GM12864 (cell line): ENCODE data around the gene PXDN.
"Not testable (repeated sequence)": the region's sequence is repeated elsewhere in the genome, so short reads cannot be mapped to it uniquely, and the experiment has no call there.

Experiments used
- DNase-seq: peaks from one replicate; pipeline ENCODE4 v3.0.0-alpha.2; 2011; ENCODE audit warnings: low read depth
- H3K4me3 ChIP-seq: 2 replicates; pipeline ENCODE4 v1.5.1; 2011; ENCODE audit warnings: mild to moderate bottlenecking, low read depth, low read length, control low read depth
- TF ChIP-seq, protein P1 (sequence below): IDR thresholded peaks from 2 replicates; pipeline ENCODE4 v1.5.1; 2011; ENCODE audit warnings: low read depth, mild to moderate bottlenecking, moderate library complexity, low read length, control low read depth, inconsistent platforms; ENCODE audit errors: missing control alignments

The PXDN gene

DNA sequence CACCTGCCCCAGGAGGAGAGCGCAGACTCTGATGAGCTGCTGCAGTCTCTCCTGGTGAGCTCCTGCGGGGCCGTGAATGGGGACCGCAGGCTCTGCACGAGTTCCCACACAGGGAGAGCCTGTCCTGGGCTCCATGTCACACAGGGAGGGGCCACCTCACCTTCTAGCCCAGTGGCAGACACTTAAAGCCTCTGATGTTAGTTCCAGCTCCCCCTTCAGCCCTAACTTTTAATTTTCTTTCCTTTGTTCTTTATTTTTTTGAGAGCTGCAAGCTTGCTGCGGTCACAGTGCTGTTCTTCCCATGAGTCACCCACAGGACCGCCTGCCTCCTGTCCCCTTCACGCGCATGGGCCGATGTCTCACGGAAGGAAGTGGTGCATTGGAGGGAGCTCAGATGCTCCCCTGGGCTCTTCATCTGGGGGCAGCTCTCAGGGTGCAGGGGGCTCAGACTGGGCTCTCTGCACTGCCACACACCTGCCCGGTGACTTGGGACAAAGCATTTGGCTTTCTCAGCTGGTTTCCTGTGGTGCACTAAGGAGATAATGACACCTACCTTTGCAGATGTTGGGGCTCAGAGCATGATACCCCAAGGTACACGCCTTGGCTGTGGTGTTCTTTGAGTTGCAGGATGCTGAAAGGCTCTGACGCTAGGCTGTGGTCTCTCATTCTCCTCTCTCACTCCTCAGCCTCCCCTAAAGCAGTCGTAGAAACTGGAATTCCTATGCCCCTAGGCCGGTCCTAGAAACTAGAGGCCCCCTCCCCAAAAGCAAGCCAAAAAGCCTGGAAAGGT is 37.2 kb upstream of the PXDN start:
- H3K4me3 ChIP-seq = no peak overlapping the region
- TF ChIP-seq, protein P1, sequence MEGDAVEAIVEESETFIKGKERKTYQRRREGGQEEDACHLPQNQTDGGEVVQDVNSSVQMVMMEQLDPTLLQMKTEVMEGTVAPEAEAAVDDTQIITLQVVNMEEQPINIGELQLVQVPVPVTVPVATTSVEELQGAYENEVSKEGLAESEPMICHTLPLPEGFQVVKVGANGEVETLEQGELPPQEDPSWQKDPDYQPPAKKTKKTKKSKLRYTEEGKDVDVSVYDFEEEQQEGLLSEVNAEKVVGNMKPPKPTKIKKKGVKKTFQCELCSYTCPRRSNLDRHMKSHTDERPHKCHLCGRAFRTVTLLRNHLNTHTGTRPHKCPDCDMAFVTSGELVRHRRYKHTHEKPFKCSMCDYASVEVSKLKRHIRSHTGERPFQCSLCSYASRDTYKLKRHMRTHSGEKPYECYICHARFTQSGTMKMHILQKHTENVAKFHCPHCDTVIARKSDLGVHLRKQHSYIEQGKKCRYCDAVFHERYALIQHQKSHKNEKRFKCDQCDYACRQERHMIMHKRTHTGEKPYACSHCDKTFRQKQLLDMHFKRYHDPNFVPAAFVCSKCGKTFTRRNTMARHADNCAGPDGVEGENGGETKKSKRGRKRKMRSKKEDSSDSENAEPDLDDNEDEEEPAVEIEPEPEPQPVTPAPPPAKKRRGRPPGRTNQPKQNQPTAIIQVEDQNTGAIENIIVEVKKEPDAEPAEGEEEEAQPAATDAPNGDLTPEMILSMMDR = no peak
- no peak for DNase-seq

DNA sequence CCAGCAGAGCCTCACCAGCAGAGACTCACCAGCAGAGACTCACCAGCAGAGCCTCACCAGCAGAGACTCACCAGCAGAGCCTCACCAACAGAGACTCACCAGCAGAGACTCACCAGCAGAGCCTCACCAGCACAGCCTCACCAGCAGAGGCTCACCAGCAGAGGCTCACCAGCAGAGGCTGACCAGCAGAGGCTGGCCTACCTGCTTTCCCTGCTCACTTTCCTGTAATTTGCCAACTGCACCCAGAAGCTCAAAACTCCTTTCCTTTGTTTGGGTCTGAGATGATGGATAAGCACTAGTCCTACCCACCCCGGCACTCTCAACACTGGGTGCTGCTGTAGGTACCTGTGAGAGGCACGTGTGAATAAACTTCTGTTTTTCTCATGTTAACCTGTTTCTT is 36.4 kb upstream of the PXDN start:
- H3K4me3 ChIP-seq = no peak overlapping the region
- DNase-seq = no peak
- TF ChIP-seq, protein P1 = no peak

DNA sequence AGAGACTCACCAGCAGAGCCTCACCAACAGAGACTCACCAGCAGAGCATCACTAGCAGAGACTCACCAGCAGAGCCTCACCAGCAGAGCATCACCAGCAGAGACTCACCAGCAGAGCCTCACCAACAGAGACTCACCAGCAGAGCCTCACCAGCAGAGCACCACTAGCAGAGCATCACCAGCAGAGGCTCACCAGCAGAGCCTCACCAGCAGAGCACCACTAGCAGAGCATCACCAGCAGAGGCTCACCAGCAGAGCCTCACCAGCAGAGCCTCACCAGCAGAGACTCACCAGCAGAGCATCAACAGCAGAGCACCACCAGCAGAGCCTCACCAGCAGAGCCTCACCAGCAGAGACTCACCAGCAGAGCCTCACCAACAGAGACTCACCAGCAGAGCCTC is 35.7 kb upstream of the PXDN start:
- not testable (repeated sequence) for H3K4me3 ChIP-seq, DNase-seq

DNA sequence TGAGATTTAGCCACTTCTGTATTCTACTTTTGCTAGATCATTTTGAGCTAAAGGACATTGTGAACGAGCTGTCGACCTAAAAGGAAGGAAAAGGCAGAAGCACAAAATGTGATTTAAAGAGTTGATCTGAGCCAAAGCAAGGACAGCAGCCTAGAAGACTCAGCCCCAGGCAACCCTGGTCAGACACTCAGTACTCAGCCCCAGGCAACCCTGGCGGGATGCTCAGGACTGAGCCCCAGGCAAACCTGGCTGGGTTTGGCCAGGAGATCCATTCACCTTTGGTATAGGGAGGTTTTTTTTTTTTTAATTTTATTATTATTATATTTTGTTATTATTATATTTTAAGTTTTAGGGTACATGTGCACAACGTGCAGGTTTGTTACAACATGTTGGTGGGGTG is 34.3 kb upstream of the PXDN start:
- DNase-seq = no peak
- TF ChIP-seq, protein P1 = no peak
- H3K4me3 ChIP-seq = no peak overlapping the region

DNA sequence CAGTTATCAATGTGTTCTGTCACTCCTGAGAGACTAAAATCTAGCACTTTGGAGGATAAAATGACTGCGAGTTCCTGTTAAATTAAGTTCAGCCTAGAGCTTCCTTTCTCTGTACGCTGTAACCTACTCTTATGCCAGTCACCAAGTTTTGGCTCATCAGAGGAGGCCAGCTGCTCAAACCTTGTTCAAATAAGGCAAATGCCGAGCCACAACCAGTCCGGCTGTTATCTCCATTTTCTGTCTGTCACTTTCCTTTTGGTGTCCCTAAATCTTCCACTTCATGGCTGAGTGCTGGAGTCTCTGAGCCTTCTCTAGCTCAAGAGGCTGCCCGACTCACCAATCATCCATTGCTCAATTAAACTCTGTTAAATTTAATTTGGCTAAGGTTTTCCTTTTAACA is 33.5 kb upstream of the PXDN start:
- H3K4me3 ChIP-seq = no peak overlapping the region
- DNase-seq = no peak
- TF ChIP-seq, protein P1 = no peak

DNA sequence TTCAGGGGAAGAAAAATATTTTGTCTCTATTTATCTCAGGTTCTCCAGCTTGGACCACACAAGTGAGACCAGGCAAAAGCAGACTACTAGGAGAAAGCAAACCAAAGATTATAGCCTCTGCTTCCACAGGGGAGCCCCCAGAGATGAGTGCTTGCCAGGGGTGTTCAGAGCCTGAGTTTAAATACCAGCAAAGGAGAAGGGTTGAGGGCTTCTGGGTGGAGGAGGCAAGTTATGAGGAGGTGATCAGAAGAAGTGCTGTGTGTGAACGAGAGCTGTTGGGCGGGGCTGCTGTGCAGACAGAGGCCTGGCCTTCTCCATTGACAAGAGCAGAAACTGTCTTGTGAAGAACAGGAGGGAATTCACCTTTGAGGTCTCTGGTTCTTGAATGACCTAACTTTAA is 32.8 kb upstream of the PXDN start:
- no peak for DNase-seq
- no peak overlapping the region for H3K4me3 ChIP-seq
- TF ChIP-seq, protein P1 = no peak

DNA sequence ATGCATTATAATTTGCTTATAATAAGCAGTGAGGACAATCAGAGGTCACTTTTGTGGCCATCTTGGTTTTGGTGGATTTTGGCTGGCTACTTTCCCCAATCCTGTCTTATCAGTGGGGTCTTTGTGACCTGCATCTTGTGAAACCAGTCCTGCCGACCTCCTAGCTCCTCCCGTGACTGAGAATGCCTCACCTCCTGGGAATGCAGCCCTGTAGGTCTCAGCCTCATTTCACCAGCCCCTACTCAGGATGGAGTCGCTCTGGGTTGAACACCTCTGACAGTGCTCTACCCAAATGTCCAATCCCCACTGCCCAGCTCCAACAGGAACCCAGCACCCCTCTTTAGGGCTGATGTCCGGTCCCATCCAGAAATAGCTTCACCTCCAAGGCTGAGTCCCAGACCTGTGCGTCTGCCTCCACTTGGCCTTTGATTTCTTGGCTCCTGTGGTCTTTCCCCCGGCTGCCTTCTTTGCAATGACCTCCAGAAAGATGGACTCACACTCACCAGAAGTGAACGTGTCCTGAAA is 31.3 kb upstream of the PXDN start:
- TF ChIP-seq, protein P1 = no peak

More for the DNA sequence above, 31.3 kb upstream of the PXDN start:
- no peak for DNase-seq
- H3K4me3 ChIP-seq = no peak overlapping the region
